GM19099 (cell line): ENCODE measurements around the gene ATP6V0B.

Experiments
- POLR2A ChIP-seq: IDR thresholded peaks from 3 replicates; pipeline ENCODE4 v1.6.1; 2011; ENCODE audit warnings: low read depth; ENCODE audit not compliant: insufficient read length; ENCODE audit errors: extremely low read depth

ATP6V0B gene

DNA sequence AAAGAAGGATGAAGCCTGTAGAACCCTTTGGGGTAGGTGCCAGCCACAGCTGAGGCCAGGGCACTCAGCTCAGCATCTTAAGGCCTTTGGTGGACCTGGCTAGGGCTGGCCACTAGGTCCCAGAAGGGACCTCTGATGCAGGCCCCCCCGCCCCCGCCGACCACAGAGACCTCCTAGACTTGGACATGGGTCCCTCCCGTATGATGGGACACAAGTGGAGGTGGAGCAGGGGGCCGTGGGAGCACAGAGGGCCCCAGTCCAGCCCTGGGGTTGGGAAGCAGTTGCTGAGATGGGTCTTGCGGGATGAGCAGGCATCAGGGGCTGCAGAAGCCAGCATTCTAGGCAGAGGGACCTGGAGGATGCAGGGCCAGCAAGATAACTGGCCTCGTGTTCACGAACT lies 7.5 kb downstream of the ATP6V0B start:
- TF ChIP-seq POLR2A: no peak

DNA sequence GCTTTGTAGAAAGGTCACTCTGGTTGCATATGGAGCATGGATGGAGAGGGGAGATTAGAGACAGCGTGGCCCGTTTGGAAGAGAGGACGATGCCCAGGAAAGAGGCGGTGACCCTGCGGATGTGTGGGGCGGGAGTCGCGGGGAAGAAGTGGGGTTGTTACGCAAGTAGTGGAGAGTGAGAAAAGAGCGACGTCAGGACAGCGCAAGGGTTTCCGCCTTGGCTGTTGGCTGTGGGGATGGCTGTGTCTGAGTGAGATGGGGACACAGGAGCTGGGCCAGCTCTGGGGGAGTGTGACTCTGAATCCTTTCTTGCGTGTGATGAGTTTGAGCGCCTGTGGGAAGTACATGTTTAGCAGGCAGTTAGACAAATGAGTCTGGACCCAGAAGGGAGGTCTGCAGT lies 8.0 kb downstream of the ATP6V0B start:
- no peak for TF ChIP-seq POLR2A

DNA sequence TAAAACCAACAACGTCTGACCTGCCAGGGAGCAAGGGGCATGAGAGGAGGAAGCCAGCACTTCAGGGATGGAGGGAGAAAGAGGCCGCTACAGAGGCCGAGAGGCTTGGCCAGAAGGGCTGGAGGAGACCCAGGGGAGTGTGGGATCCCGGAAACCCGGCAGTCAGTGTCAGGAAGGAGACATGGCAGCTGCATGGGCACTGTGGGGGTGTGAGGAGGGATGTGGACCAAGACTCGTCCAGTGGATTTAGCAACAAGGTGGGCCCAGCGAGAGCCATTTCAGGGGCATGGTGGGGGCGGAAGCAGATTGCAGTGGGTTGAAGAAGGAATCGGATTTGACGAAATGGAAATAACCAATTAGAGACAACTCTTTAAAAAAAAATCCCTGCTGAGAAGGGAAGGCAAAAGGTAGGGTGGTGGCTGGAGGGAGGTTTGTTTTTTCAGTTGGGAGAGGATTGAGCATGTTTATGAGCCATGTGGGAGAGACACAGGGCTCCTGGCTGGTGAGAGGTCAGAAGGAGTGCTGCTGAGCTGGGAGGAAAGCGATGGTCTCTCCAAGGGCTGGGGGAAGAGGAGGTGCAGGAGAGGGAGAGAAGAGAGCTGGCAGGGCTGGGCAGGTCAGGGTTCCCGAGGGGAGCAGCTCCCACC lies 8.6 kb downstream of the ATP6V0B start:
- TF ChIP-seq POLR2A: no peak

DNA sequence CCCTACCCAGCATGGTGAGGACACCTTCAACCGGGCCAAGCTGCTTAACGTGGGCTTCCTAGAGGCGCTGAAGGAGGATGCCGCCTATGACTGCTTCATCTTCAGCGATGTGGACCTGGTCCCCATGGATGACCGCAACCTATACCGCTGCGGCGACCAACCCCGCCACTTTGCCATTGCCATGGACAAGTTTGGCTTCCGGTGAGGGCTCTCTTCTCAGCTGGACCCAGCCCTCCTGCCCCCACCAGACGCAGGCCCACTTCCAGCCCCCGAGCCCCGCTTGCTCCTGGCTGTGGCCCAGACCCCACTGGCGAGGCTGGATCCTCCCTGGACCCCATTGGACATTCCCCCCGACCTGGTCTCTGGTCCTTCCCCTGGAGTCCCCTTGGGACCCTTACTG lies 10.1 kb downstream of the ATP6V0B start:
- TF ChIP-seq POLR2A: no peak

DNA sequence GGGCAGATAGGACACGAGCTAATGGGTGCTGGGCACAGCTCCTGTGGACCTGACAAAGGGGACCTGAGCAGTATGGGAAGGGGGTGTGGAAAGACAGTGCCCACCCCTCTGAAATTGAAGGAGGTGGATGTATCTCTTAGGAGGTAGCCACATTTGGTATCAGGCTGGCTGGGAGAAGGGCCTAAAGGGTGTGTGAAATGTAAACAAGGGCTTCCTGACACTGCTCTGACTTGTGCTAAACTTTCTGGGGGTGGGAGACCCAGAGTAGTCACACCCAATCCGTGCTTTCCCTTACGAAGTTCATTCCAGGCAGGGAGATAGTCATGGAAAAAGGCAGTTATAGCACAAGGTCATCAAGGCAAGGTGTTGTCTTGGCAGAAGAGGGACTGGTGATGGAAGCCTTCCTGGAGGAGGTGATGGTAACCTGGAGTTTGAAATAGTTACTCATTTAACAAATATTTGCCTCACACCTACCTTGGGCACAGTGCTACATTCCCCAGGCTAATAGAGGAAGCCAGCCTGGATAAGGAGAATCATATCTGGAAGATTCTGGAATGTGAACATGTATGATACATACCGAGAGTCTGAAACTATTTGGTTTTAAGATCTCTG lies 11.3 kb downstream of the ATP6V0B start:
- TF ChIP-seq POLR2A: no peak

DNA sequence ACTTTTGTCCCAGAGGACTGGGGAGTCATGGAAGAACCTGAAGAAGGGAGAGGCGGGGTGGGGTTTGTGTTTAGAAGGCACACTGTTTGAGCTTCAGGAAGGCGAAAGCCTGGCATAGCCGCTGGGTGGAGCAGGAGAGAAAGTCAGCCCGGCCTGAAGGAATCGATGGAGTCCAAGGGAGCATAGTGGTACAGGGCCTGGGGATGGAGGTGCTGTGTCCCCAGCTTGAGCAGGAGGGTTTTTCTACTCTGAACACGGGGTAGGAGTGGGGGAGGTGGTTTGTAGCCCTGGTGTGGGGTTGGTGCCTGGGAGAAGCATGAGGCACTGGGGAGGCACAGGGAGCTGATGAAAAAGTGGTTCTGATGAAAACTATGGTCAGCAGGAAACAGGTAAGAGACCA lies 12.0 kb downstream of the ATP6V0B start:
- TF ChIP-seq POLR2A: no peak

DNA sequence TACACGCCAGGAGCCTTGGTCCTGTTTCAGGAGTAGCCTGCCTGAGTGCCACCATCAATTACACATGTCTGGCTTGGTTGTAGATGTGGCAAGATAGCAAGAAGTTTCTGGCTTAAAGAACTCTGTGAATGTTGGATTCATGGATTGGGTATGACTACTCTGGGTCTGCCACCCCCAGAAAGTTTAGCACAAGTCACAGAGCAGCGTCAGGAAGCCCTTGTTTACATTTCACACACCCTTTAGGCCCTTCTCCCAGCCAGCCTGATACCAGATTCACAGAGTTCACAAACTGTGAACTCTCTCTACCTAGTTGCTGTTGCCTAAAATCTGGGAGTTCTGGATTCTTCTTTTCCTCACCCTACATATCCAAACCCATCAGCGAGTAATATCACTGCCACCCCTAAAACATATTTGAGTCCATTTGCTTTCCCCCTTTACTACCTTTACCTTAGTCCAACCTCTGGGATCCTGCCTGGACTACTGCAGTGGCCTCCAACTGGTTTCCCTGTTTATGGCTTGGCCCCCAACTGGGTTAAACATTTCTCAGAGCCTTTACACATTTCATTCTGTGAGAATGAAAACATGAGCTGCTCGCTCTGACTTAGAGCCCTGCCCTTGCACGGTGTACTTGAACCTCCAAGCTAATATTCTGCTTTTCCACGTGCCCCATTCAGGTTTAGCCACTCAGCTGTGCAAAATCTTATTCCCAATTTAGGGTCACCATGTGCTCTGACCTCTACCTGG lies 12.6 kb downstream of the ATP6V0B start:
- no peak for TF ChIP-seq POLR2A

DNA sequence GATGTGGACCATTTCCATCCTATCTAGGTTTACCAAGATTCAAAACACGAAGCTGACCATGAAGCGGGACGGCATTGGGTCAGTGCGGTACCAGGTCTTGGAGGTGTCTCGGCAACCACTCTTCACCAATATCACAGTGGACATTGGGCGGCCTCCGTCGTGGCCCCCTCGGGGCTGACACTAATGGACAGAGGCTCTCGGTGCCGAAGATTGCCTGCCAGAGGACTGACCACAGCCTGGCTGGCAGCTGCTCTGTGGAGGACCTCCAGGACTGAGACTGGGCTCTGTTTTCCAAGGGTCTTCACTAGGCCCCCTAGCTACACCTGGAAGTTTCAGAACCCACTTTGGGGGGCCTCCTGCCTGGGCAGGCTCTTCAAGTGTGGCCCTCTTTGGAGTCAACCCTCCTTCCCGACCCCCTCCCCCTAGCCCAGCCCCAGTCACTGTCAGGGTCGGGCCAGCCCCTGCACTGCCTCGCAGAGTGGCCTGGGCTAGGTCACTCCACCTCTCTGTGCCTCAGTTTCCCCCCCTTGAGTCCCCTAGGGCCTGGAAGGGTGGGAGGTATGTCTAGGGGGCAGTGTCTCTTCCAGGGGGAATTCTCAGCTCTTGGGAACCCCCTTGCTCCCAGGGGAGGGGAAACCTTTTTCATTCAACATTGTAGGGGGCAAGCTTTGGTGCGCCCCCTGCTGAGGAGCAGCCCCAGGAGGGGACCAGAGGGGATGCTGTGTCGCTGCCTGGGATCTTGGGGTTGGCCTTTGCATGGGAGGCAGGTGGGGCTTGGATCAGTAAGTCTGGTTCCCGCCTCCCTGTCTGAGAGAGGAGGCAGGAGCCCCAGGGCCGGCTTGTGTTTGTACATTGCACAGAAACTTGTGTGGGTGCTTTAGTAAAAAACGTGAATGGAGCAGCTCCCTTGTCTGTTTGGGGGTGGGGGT lies 15.8 kb downstream of the ATP6V0B start:
- TF ChIP-seq POLR2A: no peak

DNA sequence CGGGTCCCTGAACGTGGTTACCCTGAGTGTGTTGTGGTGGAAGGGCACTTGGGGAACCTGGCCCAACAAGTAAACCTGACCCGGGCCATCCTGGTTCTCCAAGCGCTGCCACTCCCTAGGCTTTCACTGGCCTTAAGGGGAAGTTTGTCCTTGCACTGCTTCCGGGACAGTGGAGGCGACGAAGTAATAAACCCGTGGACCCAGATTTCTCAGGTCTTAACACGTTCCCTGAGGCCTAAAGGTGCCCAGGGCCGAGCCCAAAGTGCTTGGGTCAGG lies 16.4 kb downstream of the ATP6V0B start:
- peak; percentile 22 for TF ChIP-seq POLR2A

DNA sequence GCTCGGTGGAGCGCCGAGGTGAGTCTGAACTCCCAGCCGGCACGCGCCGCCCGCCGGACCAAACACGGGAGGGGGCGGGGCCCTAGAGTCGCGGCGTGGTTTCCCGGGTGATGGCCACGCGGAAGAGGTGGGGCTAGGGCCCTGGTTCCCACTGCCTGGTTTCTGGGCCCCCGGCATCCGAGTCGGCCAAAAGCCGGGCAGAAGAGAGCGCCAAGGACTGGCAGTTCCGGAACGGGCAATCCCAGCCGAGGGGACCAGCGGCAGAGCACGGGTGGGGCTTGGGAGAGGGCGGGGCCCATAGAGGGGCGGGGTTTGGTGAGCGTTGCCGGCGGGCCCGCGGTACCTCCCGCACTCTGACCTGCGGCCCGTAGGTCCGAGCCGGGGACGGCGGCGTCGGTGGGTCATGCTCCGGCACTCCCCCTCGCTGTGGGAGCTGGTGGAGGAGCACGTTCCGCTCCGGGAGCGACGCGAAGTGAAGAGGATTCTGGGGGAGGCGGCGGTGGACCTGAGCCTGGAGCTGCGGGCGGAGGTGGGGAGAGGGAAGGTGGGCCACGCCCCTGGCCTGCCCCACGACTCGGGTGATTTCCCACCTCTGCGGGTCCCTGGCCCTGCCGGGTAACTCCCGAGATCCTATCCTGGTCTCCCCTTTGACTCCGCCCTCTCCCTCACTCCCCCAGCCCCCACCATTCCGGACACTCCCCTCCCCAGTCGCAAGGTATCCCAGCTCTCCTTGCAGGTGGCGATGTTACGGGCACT lies 16.9 kb downstream of the ATP6V0B start, which contains the start of gene CCDC24:
Gene CCDC24 (plus strand): TSS at position 124 of the 756 bp plus-strand sequence. CDS start 280 bp downstream, at position 404.
- no peak for TF ChIP-seq POLR2A

DNA sequence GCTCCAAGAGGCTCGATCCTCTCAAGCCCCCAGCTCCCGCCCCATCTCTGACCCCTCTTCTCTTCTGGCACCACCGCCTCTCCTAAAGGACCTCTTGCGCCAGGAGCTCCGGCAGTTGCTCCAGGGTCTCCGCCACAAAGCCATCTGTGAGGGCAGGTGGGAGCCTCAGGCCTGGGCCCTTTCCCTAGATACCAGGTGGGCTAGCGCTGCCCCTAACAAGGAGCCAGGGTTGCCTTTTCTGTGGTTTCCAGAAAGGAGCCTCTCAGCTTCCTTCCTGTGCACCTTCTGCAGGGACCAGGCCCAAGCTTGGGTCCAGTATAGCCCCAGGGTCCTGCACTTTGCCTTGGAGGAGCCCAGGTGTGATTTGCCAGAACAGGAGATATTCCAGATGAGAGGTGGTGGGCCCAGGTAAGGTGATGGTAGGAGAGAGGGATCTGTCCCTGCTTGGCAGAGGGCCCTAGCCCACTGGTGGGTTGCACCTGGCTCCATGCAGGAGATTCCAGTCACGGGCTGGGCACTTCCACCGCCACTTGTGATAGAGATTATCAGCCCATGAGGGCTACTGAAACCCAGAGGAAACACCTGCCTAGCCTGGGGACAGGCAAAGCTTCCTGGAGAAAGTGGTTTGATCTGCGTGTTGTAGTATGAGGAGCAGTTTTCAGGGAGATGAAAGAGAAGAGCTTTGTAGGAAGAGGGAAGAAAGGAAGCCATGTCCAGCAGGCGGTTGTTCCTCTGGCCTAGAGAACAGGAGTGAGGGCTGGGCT lies 17.7 kb downstream of the ATP6V0B start:
- TF ChIP-seq POLR2A: no peak

DNA sequence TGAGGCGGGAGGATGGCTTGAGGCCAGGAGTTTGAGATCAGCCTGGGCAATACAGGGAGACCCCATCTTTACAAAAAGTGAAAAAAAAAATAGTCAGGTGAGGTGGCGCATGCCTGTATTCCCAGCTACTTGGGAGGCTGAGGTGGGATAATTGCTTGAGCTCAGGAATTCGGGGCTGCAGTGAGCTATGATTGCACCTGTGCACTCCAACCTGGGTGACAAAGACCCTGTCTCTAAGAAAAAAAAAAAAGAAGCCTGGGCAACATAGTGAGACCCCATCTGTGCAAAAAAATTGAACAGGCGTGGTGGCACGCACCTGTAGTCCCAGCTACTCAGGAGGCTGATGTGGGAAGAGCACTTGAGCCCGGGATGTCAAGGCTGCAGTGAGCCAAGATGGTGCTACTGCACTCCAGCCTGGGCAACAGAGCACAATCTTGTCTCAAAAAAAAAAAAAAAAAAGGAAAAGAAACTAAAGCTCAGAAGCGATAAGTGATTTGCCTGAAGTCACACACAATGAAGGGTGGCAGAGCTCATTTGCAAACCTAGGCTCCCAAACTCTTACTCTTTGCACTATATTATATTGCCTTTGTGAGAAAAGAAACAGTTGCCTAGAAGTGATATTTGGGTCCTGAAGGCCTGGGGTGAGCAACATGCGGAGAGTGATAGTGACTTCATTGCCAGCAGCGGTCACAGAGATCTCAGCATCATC lies 18.6 kb downstream of the ATP6V0B start:
- TF ChIP-seq POLR2A: no peak

DNA sequence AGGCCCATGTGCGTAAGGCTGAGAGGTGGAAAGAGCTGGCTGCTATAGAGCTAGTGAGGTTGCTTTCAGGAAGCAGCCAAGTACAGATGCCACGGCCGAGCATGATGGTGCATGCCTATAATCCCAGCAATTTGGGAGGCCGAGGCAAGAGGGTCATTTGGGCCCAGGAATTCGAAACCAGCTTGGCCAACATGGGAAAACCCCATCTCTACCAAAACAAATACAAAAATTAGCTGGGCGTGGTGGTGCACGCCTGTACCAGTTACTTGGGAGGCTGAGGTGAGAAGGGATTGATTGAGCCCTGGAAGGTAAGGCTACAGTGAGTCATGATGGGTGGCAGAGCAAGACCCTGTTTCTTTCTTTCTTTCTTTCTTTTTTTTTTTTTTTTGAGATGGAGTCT lies 19.3 kb downstream of the ATP6V0B start:
- TF ChIP-seq POLR2A: no peak
